ENCODE data around the gene SUOX. TPM values are rescaled to one million over a fixed set of nuclear protein-coding genes. Genes with fewer than 3 reads are reported as not detected.
A peak's percentile ranks its signal among the peaks of the same experiment; 100 is the strongest.

The SUOX gene
- total and polyA plus RNA-seq, 5 donors from 2014 or later, result 2.2 to 10.3 (median 6.9) TPM

GRCh38 chr12:56013482-56013881 is 16.4 kb downstream of the SUOX start:
- Mint-ChIP-seq H3K27me3 (no peaks in the 10 kb centered on the region), H3K27ac (peak overlapping the region in 2 of 3 donors; percentile 51 to 97), H3K4me3 (no peak overlapping the region), H3K4me1 (peaks cover 0 to 28% (median 13%) of the 10 kb centered on the region in 4 donors), H3K9me3 (no peaks in the 10 kb centered on the region), H3K36me3 (peaks cover 12% of the 10 kb centered on the region)
- DNase-seq (no peak), ATAC-seq (ENCODE audit: low read depth in 2 of 2) (no peak)
- no peaks in the 10 kb centered on the region for H3K36me3 ChIP-seq (ENCODE audit: control insufficient read depth, insufficient read depth, low read length)
- no peak overlapping the region for H3K4me3 ChIP-seq (ENCODE audit: low read depth, low read length)
- H3K9me3 ChIP-seq (ENCODE audit: control insufficient read depth in 2 of 2, low read length in 2 of 2), result no peaks in the 10 kb centered on the region
- no peaks in the 10 kb centered on the region for H3K4me1 ChIP-seq (ENCODE audit: control insufficient read depth, insufficient read depth, low read length, poor library complexity, severe bottlenecking)
- H3K27ac ChIP-seq (ENCODE audit: insufficient read depth, low read length, poor library complexity, severe bottlenecking), result no peak overlapping the region
- H3K27me3 ChIP-seq (ENCODE audit: control insufficient read depth, insufficient read depth, low read length), result no peaks in the 10 kb centered on the region

DNA sequence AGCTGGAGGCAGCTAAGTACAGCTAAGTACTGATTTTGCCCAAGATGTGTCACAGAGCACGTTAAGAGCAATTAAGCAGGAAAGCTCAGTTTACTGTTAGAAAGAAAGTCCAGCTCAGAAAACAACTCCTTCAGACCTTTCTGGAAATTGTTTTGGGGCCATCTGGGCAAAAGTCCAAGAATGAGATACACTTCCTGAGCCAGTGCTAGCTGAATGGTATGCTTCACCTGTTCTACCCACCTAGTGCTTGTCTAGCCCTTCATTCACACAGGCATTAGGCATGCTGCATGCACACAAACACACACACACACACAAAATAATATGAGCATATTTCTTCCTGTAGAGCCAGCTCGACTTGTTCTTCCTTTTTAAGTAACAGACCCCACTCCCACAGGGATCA is 17.1 kb downstream of the SUOX start:
- no peak overlapping the region for H3K27ac ChIP-seq (ENCODE audit: insufficient read depth, low read length, poor library complexity, severe bottlenecking)
- Mint-ChIP-seq H3K36me3 (peaks cover 13% of the 10 kb centered on the region), H3K4me3 (peak overlapping the region in 2 of 4 donors; percentile 35 to 58), H3K4me1 (peaks cover 0 to 23% (median 10%) of the 10 kb centered on the region in 4 donors), H3K27ac (peak overlapping the region; percentile 44 to 63 (median 59)), H3K27me3 (no peaks in the 10 kb centered on the region), H3K9me3 (no peaks in the 10 kb centered on the region)
- no peak overlapping the region for H3K4me3 ChIP-seq (ENCODE audit: low read depth, low read length)
- no peaks in the 10 kb centered on the region for H3K9me3 ChIP-seq (ENCODE audit: control insufficient read depth in 2 of 2, low read length in 2 of 2)
- no peaks in the 10 kb centered on the region for H3K36me3 ChIP-seq (ENCODE audit: control insufficient read depth, insufficient read depth, low read length)
- ATAC-seq (ENCODE audit: low read depth in 2 of 2) (no peak), DNase-seq (no peak)
- H3K27me3 ChIP-seq (ENCODE audit: control insufficient read depth, insufficient read depth, low read length), result no peaks in the 10 kb centered on the region
- no peaks in the 10 kb centered on the region for H3K4me1 ChIP-seq (ENCODE audit: control insufficient read depth, insufficient read depth, low read length, poor library complexity, severe bottlenecking)

GRCh38 chr12:56017181-56017580 is 20.1 kb downstream of the SUOX start:
- H3K27ac Mint-ChIP-seq, result no peak overlapping the region
- no peaks in the 10 kb centered on the region for H3K9me3 ChIP-seq (ENCODE audit: control insufficient read depth in 2 of 2, low read length in 2 of 2)
- H3K4me3 ChIP-seq (ENCODE audit: low read depth, low read length), result no peak overlapping the region
- no peaks in the 10 kb centered on the region for H3K36me3 ChIP-seq (ENCODE audit: control insufficient read depth, insufficient read depth, low read length)
- no peak for DNase-seq
- peaks cover 24% of the 10 kb centered on the region for H3K4me1 ChIP-seq (ENCODE audit: control insufficient read depth, insufficient read depth, low read length, poor library complexity, severe bottlenecking)
- no peaks in the 10 kb centered on the region for H3K27me3 Mint-ChIP-seq
- no peak overlapping the region for H3K4me3 Mint-ChIP-seq
- H3K36me3 Mint-ChIP-seq, result peaks cover 13% of the 10 kb centered on the region
- H3K27ac ChIP-seq (ENCODE audit: insufficient read depth, low read length, poor library complexity, severe bottlenecking), result no peak overlapping the region
- no peaks in the 10 kb centered on the region for H3K9me3 Mint-ChIP-seq
- H3K27me3 ChIP-seq (ENCODE audit: control insufficient read depth, insufficient read depth, low read length), result no peaks in the 10 kb centered on the region
- H3K4me1 Mint-ChIP-seq, result peaks cover 0 to 43% (median 18%) of the 10 kb centered on the region in 4 donors
- no peak for ATAC-seq (ENCODE audit: low read depth in 2 of 2)

DNA sequence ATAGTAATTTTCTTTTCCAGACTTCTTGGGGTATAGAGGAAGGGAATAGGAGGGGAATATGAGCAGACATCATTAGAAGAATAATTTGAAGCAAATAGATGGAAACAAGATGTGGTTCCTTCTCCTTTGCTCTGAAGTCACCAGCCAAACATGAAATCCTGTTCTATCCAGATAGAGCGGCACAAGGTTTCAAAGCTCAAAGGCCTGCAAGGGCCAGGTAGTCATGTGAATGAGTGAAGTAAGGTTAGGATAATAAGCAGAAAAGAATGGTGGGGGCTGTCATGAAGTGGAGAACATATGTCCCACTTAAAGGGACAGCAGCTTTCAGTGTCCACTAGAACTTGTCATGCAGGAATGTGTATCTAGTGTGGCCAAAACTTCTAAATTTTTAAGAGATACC is 21.3 kb downstream of the SUOX start:
- no peaks in the 10 kb centered on the region for H3K36me3 ChIP-seq (ENCODE audit: control insufficient read depth, insufficient read depth, low read length)
- H3K9me3 ChIP-seq (ENCODE audit: control insufficient read depth in 2 of 2, low read length in 2 of 2), result no peaks in the 10 kb centered on the region
- H3K36me3 Mint-ChIP-seq, result peaks cover 12% of the 10 kb centered on the region
- ATAC-seq (ENCODE audit: low read depth in 2 of 2) (no peak), DNase-seq (no peak)
- no peak overlapping the region for H3K4me3 ChIP-seq (ENCODE audit: low read depth, low read length)
- no peaks in the 10 kb centered on the region for H3K27me3 Mint-ChIP-seq
- no peaks in the 10 kb centered on the region for H3K27me3 ChIP-seq (ENCODE audit: control insufficient read depth, insufficient read depth, low read length)
- H3K27ac ChIP-seq (ENCODE audit: insufficient read depth, low read length, poor library complexity, severe bottlenecking), result no peak overlapping the region
- peaks cover 0 to 55% (median 24%) of the 10 kb centered on the region in 4 donors for H3K4me1 Mint-ChIP-seq
- peaks cover 35% of the 10 kb centered on the region for H3K4me1 ChIP-seq (ENCODE audit: control insufficient read depth, insufficient read depth, low read length, poor library complexity, severe bottlenecking)
- peak overlapping the region in 2 of 4 donors; percentile 76 to 93 for H3K4me3 Mint-ChIP-seq
- no peaks in the 10 kb centered on the region for H3K9me3 Mint-ChIP-seq
- H3K27ac Mint-ChIP-seq, result peak overlapping the region in 2 of 3 donors; percentile 3 to 42

- peaks cover 5% of the 10 kb centered on the region for H3K36me3 ChIP-seq (ENCODE audit: control insufficient read depth, insufficient read depth, low read length)
- peak within 1 kb of the TSS; percentile 97 to 99 (median 97) for H3K27ac Mint-ChIP-seq
- H3K27me3 ChIP-seq (ENCODE audit: control insufficient read depth, insufficient read depth, low read length), result no peaks in the 10 kb centered on the region
- no peaks in the 10 kb centered on the region for H3K9me3 Mint-ChIP-seq
- H3K4me3 Mint-ChIP-seq, result peak within 1 kb of the TSS; percentile 93 to 97 (median 96)
- DNase-seq (peak in 1 of 3 donors; percentile 51), ATAC-seq (ENCODE audit: low read depth in 2 of 2) (peak; percentile 7)
- peaks cover 15 to 69% (median 35%) of the 10 kb centered on the region in 4 donors for H3K4me1 Mint-ChIP-seq
- no peaks in the 10 kb centered on the region for H3K27me3 Mint-ChIP-seq
- H3K27ac ChIP-seq (ENCODE audit: insufficient read depth, low read length, poor library complexity, severe bottlenecking), result peak within 1 kb of the TSS; percentile 79
- H3K4me3 ChIP-seq (ENCODE audit: low read depth, low read length), result peak within 1 kb of the TSS; percentile 92
- peaks cover 57% of the 10 kb centered on the region for H3K4me1 ChIP-seq (ENCODE audit: control insufficient read depth, insufficient read depth, low read length, poor library complexity, severe bottlenecking)
- H3K36me3 Mint-ChIP-seq, result peaks cover 16% of the 10 kb centered on the region
- H3K9me3 ChIP-seq (ENCODE audit: control insufficient read depth in 2 of 2, low read length in 2 of 2), result no peaks in the 10 kb centered on the region
Observed at GRCh38 chr12:56020423-56021184, 23.5 kb downstream of the SUOX start, which contains the start of gene IKZF4. Gene IKZF4, plus strand, starts transcription at chr12:56021043. Its CDS starts 451 bp downstream, at chr12:56021494.

- Mint-ChIP-seq H3K27ac (peak overlapping the region; percentile 97 to 99 (median 97)), H3K27me3 (no peaks in the 10 kb centered on the region), H3K36me3 (peaks cover 18% of the 10 kb centered on the region), H3K4me3 (peak overlapping the region; percentile 93 to 97 (median 96)), H3K4me1 (peaks cover 15 to 77% (median 37%) of the 10 kb centered on the region in 4 donors), H3K9me3 (no peaks in the 10 kb centered on the region)
- Histone ChIP-seq H3K36me3 (ENCODE audit: control insufficient read depth, insufficient read depth, low read length) (peaks cover 7% of the 10 kb centered on the region), H3K4me3 (ENCODE audit: low read depth, low read length) (peak overlapping the region; percentile 92), H3K27me3 (ENCODE audit: control insufficient read depth, insufficient read depth, low read length) (no peaks in the 10 kb centered on the region), H3K4me1 (ENCODE audit: control insufficient read depth, insufficient read depth, low read length, poor library complexity, severe bottlenecking) (peaks cover 64% of the 10 kb centered on the region), H3K27ac (ENCODE audit: insufficient read depth, low read length, poor library complexity, severe bottlenecking) (peak overlapping the region; percentile 79), H3K9me3 (ENCODE audit: control insufficient read depth in 2 of 2, low read length in 2 of 2) (no peaks in the 10 kb centered on the region)
- ATAC-seq (ENCODE audit: low read depth in 2 of 2) (no peak), DNase-seq (no peak)
Observed at GRCh38 chr12:56021889-56022497, 24.9 kb downstream of the SUOX start.

GRCh38 chr12:56028511-56029165 is 31.6 kb downstream of the SUOX start:
- Mint-ChIP-seq H3K9me3 (no peaks in the 10 kb centered on the region), H3K4me3 (peak overlapping the region; percentile 29 to 93 (median 59)), H3K4me1 (peaks cover 29 to 94% (median 59%) of the 10 kb centered on the region in 4 donors), H3K27ac (peak overlapping the region; percentile 85 to 93 (median 91)), H3K36me3 (peaks cover 52% of the 10 kb centered on the region), H3K27me3 (no peaks in the 10 kb centered on the region)
- H3K27me3 ChIP-seq (ENCODE audit: control insufficient read depth, insufficient read depth, low read length), result no peaks in the 10 kb centered on the region
- H3K4me1 ChIP-seq (ENCODE audit: control insufficient read depth, insufficient read depth, low read length, poor library complexity, severe bottlenecking), result peaks cover 80% of the 10 kb centered on the region
- peak overlapping the region; percentile 53 for H3K27ac ChIP-seq (ENCODE audit: insufficient read depth, low read length, poor library complexity, severe bottlenecking)
- H3K36me3 ChIP-seq (ENCODE audit: control insufficient read depth, insufficient read depth, low read length), result peaks cover 34% of the 10 kb centered on the region
- ATAC-seq (ENCODE audit: low read depth in 2 of 2) (no peak), DNase-seq (peak in 1 of 3 donors; percentile 73)
- peak overlapping the region; percentile 38 for H3K4me3 ChIP-seq (ENCODE audit: low read depth, low read length)
- no peaks in the 10 kb centered on the region for H3K9me3 ChIP-seq (ENCODE audit: control insufficient read depth in 2 of 2, low read length in 2 of 2)

Measured in CD4-positive, CD25-positive, alpha-beta regulatory T cell (primary cell).